Epithelial cell of prostate (primary cell): ENCODE results near the gene ABCF3.
"Not testable (repeated sequence)": the region's sequence is repeated elsewhere in the genome, so short reads cannot be mapped to it uniquely, and the experiment has no call there.

Experiments
- DNase-seq: peaks from one replicate; pipeline ENCODE4 v3.0.0-alpha.2; 2011; ENCODE audit warnings: low read depth, low spot score
- H3K27ac ChIP-seq: fragments of 450-650 bp; 2 replicates; pipeline ENCODE4 v1.5.1; 2017; ENCODE audit warnings: mild to moderate bottlenecking

ABCF3 gene

GRCh38 chr3:184186184-184186901 lies at the start of gene ABCF3:
Gene ABCF3, plus strand, starts transcription at chr3:184186199. Its CDS starts 9 bp downstream, at chr3:184186208.
- DNase-seq = no peak

GRCh38 chr3:184140436-184140835 lies 45.6 kb upstream of the ABCF3 start:
- no peak for DNase-seq
- no peak overlapping the region for H3K27ac ChIP-seq

More at GRCh38 chr3:184186184-184186901, at the start of gene ABCF3:
- peak within 1 kb of the TSS; percentile 70 for H3K27ac ChIP-seq

GRCh38 chr3:184142199-184142598 lies 43.8 kb upstream of the ABCF3 start:
- no peak overlapping the region for H3K27ac ChIP-seq
- DNase-seq = no peak

GRCh38 chr3:184143327-184143726 lies 42.7 kb upstream of the ABCF3 start:
- H3K27ac ChIP-seq = no peak overlapping the region
- DNase-seq = no peak

GRCh38 chr3:184144505-184144904 lies 41.5 kb upstream of the ABCF3 start:
- no peak for DNase-seq
- H3K27ac ChIP-seq = peak overlapping the region; percentile 24

- peak; percentile 61 for DNase-seq
- H3K27ac ChIP-seq = peak overlapping the region; percentile 24
Measured at GRCh38 chr3:184145111-184145524, 40.9 kb upstream of the ABCF3 start.

GRCh38 chr3:184145751-184146270 lies 40.2 kb upstream of the ABCF3 start:
- no peak for DNase-seq
- no peak overlapping the region for H3K27ac ChIP-seq

GRCh38 chr3:184148076-184148475 lies 37.9 kb upstream of the ABCF3 start:
- H3K27ac ChIP-seq = no peak overlapping the region
- no peak for DNase-seq

GRCh38 chr3:184149123-184149522 lies 36.9 kb upstream of the ABCF3 start:
- DNase-seq = no peak
- no peak overlapping the region for H3K27ac ChIP-seq

GRCh38 chr3:184149770-184150169 lies 36.2 kb upstream of the ABCF3 start:
- not testable (repeated sequence) for DNase-seq, H3K27ac ChIP-seq

- no peak for DNase-seq
- peak within 1 kb of the TSS; percentile 79 for H3K27ac ChIP-seq
Measured at GRCh38 chr3:184154885-184155643, 30.9 kb upstream of the ABCF3 start, which contains the start of gene DVL3. Gene DVL3, plus strand, starts transcription at chr3:184155377. Its CDS starts 259 bp downstream, at chr3:184155636.

- H3K27ac ChIP-seq = peak overlapping the region; percentile 79
- no peak for DNase-seq
Measured at GRCh38 chr3:184155644-184156521, 30.1 kb upstream of the ABCF3 start.

- DNase-seq = no peak
- peak overlapping the region; percentile 79 for H3K27ac ChIP-seq
Measured at GRCh38 chr3:184156522-184156955, 29.5 kb upstream of the ABCF3 start.

- no peak for DNase-seq
- no peak overlapping the region for H3K27ac ChIP-seq
Measured at GRCh38 chr3:184157206-184157605, 28.8 kb upstream of the ABCF3 start.

- DNase-seq = no peak
- H3K27ac ChIP-seq = no peak overlapping the region
Measured at GRCh38 chr3:184158404-184158803, 27.6 kb upstream of the ABCF3 start.

- no peak for DNase-seq
- no peak overlapping the region for H3K27ac ChIP-seq
Measured at GRCh38 chr3:184160456-184160855, 25.5 kb upstream of the ABCF3 start.

GRCh38 chr3:184162571-184163070 lies 23.4 kb upstream of the ABCF3 start:
- not testable (repeated sequence) for H3K27ac ChIP-seq, DNase-seq

- no peak overlapping the region for H3K27ac ChIP-seq
Measured at GRCh38 chr3:184164648-184165330, 21.2 kb upstream of the ABCF3 start.

GRCh38 chr3:184165543-184165942 lies 20.5 kb upstream of the ABCF3 start:
- no peak for DNase-seq
- no peak overlapping the region for H3K27ac ChIP-seq

More at GRCh38 chr3:184164648-184165330, 21.2 kb upstream of the ABCF3 start:
- DNase-seq = no peak
